IMR-90 (cell line): Measurements from ENCODE around the gene CCDC9. TPM values are rescaled to one million over a fixed set of nuclear protein-coding genes. Genes with fewer than 3 reads are reported as not detected.

Experiments
- ATAC-seq: fragments of 200-7000 bp; cut with Tn5 transposase; 2 replicates; pipeline ENCODE4 v1.9.1; 2020; ENCODE audit warnings: low read depth, mild to moderate bottlenecking, moderate library complexity
- BruUV-seq: library from RNA; stranded (reverse); fragments of 400-500 nt; replicated peaks from 2 replicates; lab custom pipeline; 2021; lab: Mats Ljungman, UMichigan
- CTCF ChIA-PET: fragments of 300-600 bp; formaldehyde crosslinking; extraction: SDS; loops from one replicate; lab custom pipeline; 2021; ENCODE audit warnings: antibody characterized with exemption; lab: Yijun Ruan, JAX
- POLR2A ChIA-PET: fragments of 300-600 bp; sonication (Branson Sonifier 250); formaldehyde crosslinking; loops from one replicate; lab custom pipeline; 2022; ENCODE audit warnings: antibody characterized with exemption; ENCODE audit not compliant: unreplicated experiment; lab: Charles Lee
- DNase-seq: peaks from one replicate; pipeline ENCODE4 v3.0.0; 2013
- H2AFZ ChIP-seq: replicated peaks from 2 replicates; pipeline ENCODE3; 2013; ENCODE audit warnings: low read length, mild to moderate bottlenecking; ENCODE audit not compliant: poor library complexity
- H2AK5ac ChIP-seq: 2 replicates; pipeline ENCODE4 v1.6.1; 2013; ENCODE audit warnings: low read depth, low read length, inconsistent platforms
- H2AK9ac ChIP-seq: replicated peaks from 2 replicates; pipeline ENCODE3; 2013; ENCODE audit warnings: mild to moderate bottlenecking, low read depth, low read length, moderate library complexity; ENCODE audit not compliant: poor library complexity
- H2BK120ac ChIP-seq: 2 replicates; pipeline ENCODE4 v1.6.1; 2013; ENCODE audit warnings: low read depth, low read length, inconsistent platforms
- H2BK15ac ChIP-seq: 3 replicates; pipeline ENCODE4 v1.6.1; 2013; ENCODE audit warnings: low read depth, low read length, inconsistent platforms
- H2BK20ac ChIP-seq: 2 replicates; pipeline ENCODE4 v1.6.1; 2013; ENCODE audit warnings: low read depth, mild to moderate bottlenecking, inconsistent platforms, low read length, moderate library complexity
- H2BK5ac ChIP-seq: 2 replicates; pipeline ENCODE4 v1.6.1; 2013; ENCODE audit warnings: mild to moderate bottlenecking, low read depth, low read length, inconsistent platforms; ENCODE audit not compliant: poor library complexity, severe bottlenecking
- H3K14ac ChIP-seq: replicated peaks from 2 replicates; pipeline ENCODE4 v1.6.1; 2013; ENCODE audit warnings: low read depth, low read length, inconsistent platforms
- H3K18ac ChIP-seq: 2 replicates; pipeline ENCODE4 v1.6.1; 2013; ENCODE audit warnings: low read depth, low read length, control low read depth
- H3K23ac ChIP-seq: 2 replicates; pipeline ENCODE4 v1.6.1; 2013; ENCODE audit warnings: low read depth, low read length, inconsistent platforms
- H3K27ac ChIP-seq: 2 replicates; pipeline ENCODE4 v1.5.1; 2013; ENCODE audit warnings: mild to moderate bottlenecking, control low read depth, low read length; ENCODE audit not compliant: insufficient read depth
- H3K27me3 ChIP-seq: 2 replicates; pipeline ENCODE4 v1.6.1; 2013; ENCODE audit warnings: low read length; ENCODE audit not compliant: control insufficient read depth, insufficient read depth
- H3K36me3 ChIP-seq: 2 replicates; pipeline ENCODE4 v1.6.1; 2013; ENCODE audit warnings: low read length, mixed read lengths; ENCODE audit not compliant: control insufficient read depth, insufficient read depth
- H3K4ac ChIP-seq: 2 replicates; pipeline ENCODE4 v1.6.1; 2013; ENCODE audit warnings: low read depth, low read length, inconsistent platforms
- H3K4me1 ChIP-seq: 2 replicates; pipeline ENCODE4 v1.6.1; 2013; ENCODE audit warnings: low read length, mixed read lengths; ENCODE audit not compliant: control insufficient read depth, insufficient read depth
- H3K4me2 ChIP-seq: 2 replicates; pipeline ENCODE4 v1.6.1; 2013; ENCODE audit warnings: low read depth, mild to moderate bottlenecking, control low read depth, low read length, moderate library complexity
- H3K4me3 ChIP-seq: 2 replicates; pipeline ENCODE4 v1.5.1; 2013; ENCODE audit warnings: low read depth, mild to moderate bottlenecking, control low read depth, low read length, moderate library complexity; ENCODE audit not compliant: insufficient read depth
- H3K56ac ChIP-seq: 2 replicates; pipeline ENCODE4 v1.6.1; 2013; ENCODE audit warnings: low read length, inconsistent platforms; ENCODE audit not compliant: insufficient read depth; ENCODE audit errors: extremely low read depth
- H3K79me1 ChIP-seq, 2 experiments: 2 replicates each; pipeline ENCODE4 v1.6.1; 2013; ENCODE audit warnings: low read length in 2 of 2, inconsistent platforms in 1 of 2, low read depth in 1 of 2
- H3K9ac ChIP-seq: 2 replicates; pipeline ENCODE4 v1.6.1; 2013; ENCODE audit warnings: low read depth, low read length, control low read depth
- H3K9me1 ChIP-seq: 2 replicates; pipeline ENCODE4 v1.6.1; 2013; ENCODE audit warnings: low read length, inconsistent platforms; ENCODE audit not compliant: insufficient read depth
- H3K9me3 ChIP-seq: 2 replicates; pipeline ENCODE4 v1.6.1; 2013; ENCODE audit warnings: low read length; ENCODE audit not compliant: control insufficient read depth, insufficient read depth
- H4K20me1 ChIP-seq: 2 replicates; pipeline ENCODE4 v1.6.1; 2013; ENCODE audit warnings: low read length, inconsistent platforms; ENCODE audit not compliant: insufficient read depth
- H4K5ac ChIP-seq: 2 replicates; pipeline ENCODE4 v1.6.1; 2013; ENCODE audit warnings: mild to moderate bottlenecking, low read depth, low read length, control low read depth
- H4K8ac ChIP-seq, 2 experiments: 2 replicates each; pipeline ENCODE4 v1.6.1; 2013; ENCODE audit warnings: low read depth in 2 of 2, low read length in 2 of 2, control low read depth in 1 of 2, inconsistent platforms in 1 of 2
- H4K91ac ChIP-seq: 2 replicates; pipeline ENCODE4 v1.6.1; 2013; ENCODE audit warnings: low read depth, low read length, inconsistent platforms; ENCODE audit not compliant: insufficient read depth
- BHLHE40 ChIP-seq: fragments of 150-350 bp; IDR thresholded peaks from 2 replicates; pipeline ENCODE4 v1.6.1; 2016; ENCODE audit warnings: mild to moderate bottlenecking, low read depth, low read length
- ELK1 ChIP-seq: fragments of 150-350 bp; IDR thresholded peaks from 2 replicates; pipeline ENCODE4 v1.6.1; 2016; ENCODE audit warnings: low read depth, mild to moderate bottlenecking, low read length, moderate library complexity, borderline replicate concordance
- FOS ChIP-seq: fragments of 150-350 bp; IDR thresholded peaks from 2 replicates; pipeline ENCODE4 v1.6.1; 2016; ENCODE audit warnings: low read depth, low read length
- MAZ ChIP-seq: IDR thresholded peaks from 2 replicates; pipeline ENCODE4 v1.6.1; 2012; ENCODE audit warnings: low read depth, mild to moderate bottlenecking, low read length, improper control_type of control experiment, moderate library complexity, borderline replicate concordance
- POLR2A ChIP-seq: IDR thresholded peaks from 2 replicates; pipeline ENCODE4 v1.6.1; 2012; ENCODE audit warnings: mild to moderate bottlenecking, low read depth, low read length
- RAD21 ChIP-seq: IDR thresholded peaks from 2 replicates; pipeline ENCODE4 v1.6.1; 2012; ENCODE audit warnings: low read length, improper control_type of control experiment
- RCOR1 ChIP-seq: IDR thresholded peaks from 2 replicates; pipeline ENCODE4 v1.6.1; 2012; ENCODE audit warnings: mild to moderate bottlenecking, low read length, improper control_type of control experiment; ENCODE audit not compliant: insufficient replicate concordance
- RFX5 ChIP-seq: IDR thresholded peaks from 2 replicates; pipeline ENCODE4 v1.8.0; 2012; ENCODE audit warnings: low read depth, mild to moderate bottlenecking, low read length, moderate library complexity
- WGBS, 2 experiments: methylation state at CpG; one replicate each; pipeline versions ENCODE4 v1.1.5 to v1.1.7; 2013; ENCODE audit warnings: missing lambda C conversion rate in 2 of 2; ENCODE audit not compliant: insufficient read length in 1 of 2; ENCODE audit errors: extremely low coverage in 2 of 2; 5-methylcytosine and 5-hydroxymethylcytosine counted together
- dilution Hi-C: fragments of 300-500 bp; cut with HindIII; formaldehyde crosslinking; loops from one replicate; pipeline ENCODE4 v1.14.3; 2018; ENCODE audit warnings: low sequenced_read_pairs; ENCODE audit not compliant: unreplicated experiment
- in situ Hi-C: fragments of 300-500 bp; cut with MboI; formaldehyde crosslinking; loops from 3 replicates; pipeline ENCODE4 v1.14.3; 2019; ENCODE audit warnings: low sequenced_read_pairs, inconsistent platforms, mixed read lengths
- intact Hi-C: fragments of 100-400 bp; cut with micrococcal nuclease; formaldehyde crosslinking; loops from 2 replicates; pipeline ENCODE4 v1.10.0; 2022
- polyA plus RNA-seq, 3 experiments: library from polyadenylated mRNA; depleted of rRNA; stranded (reverse); fragments of >200 nt; gene quantifications; 2 replicates each; pipeline ENCODE4 v1.2.3, GENCODE V29; 2012; ENCODE audit warnings: low replicate concordance in 1 of 3
- total RNA-seq: library from RNA; depleted of rRNA; stranded (reverse); fragments of >200 nt; gene quantifications from 2 replicates; pipeline ENCODE4 v1.2.3, GENCODE V29; 2012

Gene CCDC9
- total and polyA plus RNA-seq, 2 of the 4 experiments (the other 2 are of a cell fraction): 2.9 to 8.6 TPM

GRCh38 chr19:47240556-47240955, 15.8 kb upstream of the CCDC9 start (continued):
- TF ChIP-seq ELK1 (no peak), POLR2A (no peak)

GRCh38 chr19:47240996-47241918, 15.1 kb upstream of the CCDC9 start:
- Histone ChIP-seq H3K4me1 (peaks cover 26% of the 10 kb centered on the region), H3K27ac (peak overlapping the region; percentile 10), H3K4me3 (no peak overlapping the region), H2BK5ac (peak overlapping the region; percentile 16), H2AFZ (peak overlapping the region; percentile 87), H2BK20ac (peak overlapping the region; percentile 48), H3K23ac (peak overlapping the region; percentile 85), H3K4me2 (peak overlapping the region; percentile 63), H3K9me1 (peaks cover 15% of the 10 kb centered on the region), H3K27me3 (no peaks in the 10 kb centered on the region), H4K8ac (peak overlapping the region; percentile 6 to 88; a peak in 3 of 4 replicates), H3K18ac (peak overlapping the region; percentile 17), H2BK120ac (peak overlapping the region; percentile 63), H3K36me3 (no peaks in the 10 kb centered on the region), H4K5ac (peak overlapping the region; percentile 27), H2BK15ac (peak overlapping the region; percentile 57; the same call in 2 of the 3 replicates), H2AK5ac (peak overlapping the region; percentile 95), H3K9me3 (no peaks in the 10 kb centered on the region), H3K9ac (peak overlapping the region; percentile 4), H2AK9ac (peak overlapping the region; percentile 96), H3K14ac (peak overlapping the region; percentile 84), H3K4ac (peak overlapping the region; percentile 68), H3K56ac (no peak overlapping the region), H3K79me1 (peaks cover 3 to 28% of the 10 kb centered on the region in 2 experiments; a peak in 2 of 4 replicates), H4K91ac (peak overlapping the region; percentile 67), H4K20me1 (peaks cover 10% of the 10 kb centered on the region; the same call in 1 of the 2 replicates)
- ATAC-seq (peak; percentile 27), DNase-seq (peak; percentile 79)
- intact Hi-C loops: loop anchor here (5.0 kb wide), 1 partner anchor 109 kb away; the partner anchor contains the start of gene SAE1
- TF ChIP-seq FOS: no peak
- TF ChIP-seq RFX5: peak; percentile 83
- TF ChIP-seq BHLHE40: 0 out of 2 replicates have a peak, but pooled peaks have one; percentile 2
- no peak for TF ChIP-seq RCOR1
- no peak for TF ChIP-seq RAD21
- TF ChIP-seq MAZ: peak; percentile 80; the same call in 1 of the 2 replicates
- dilution Hi-C loops: no loop called here
- BruUV-seq: no TSS peak
- WGBS, 2 experiments: 80% methylated on average over 1 of the region's 27 CpGs; no CpG with 5 or more reads in 1 of the 2 experiments
- in situ Hi-C loops: no loop called here
- CTCF ChIA-PET: no interaction called here
- POLR2A ChIA-PET: no interaction called here
